Measurements from ENCODE around the gene ACSBG1.

- TF ChIP-seq CTCF (IDR thresholded peaks at IDR 0.05) (no peak), POLR2A (IDR thresholded peaks at IDR 0.05) (no peak), EP300 (IDR thresholded peaks at IDR 0.05) (no peak)
These were observed 56.3 kb downstream of the ACSBG1 start for GRCh38 chr15:78178064-78178463.

All from ovary (tissue), 3 donors.